HepG2 (cell line): ENCODE results near the gene PRR14. TPM values are rescaled to one million over a fixed set of nuclear protein-coding genes. Genes with fewer than 3 reads are reported as not detected.

Experiments
- IRF2 ChIP-seq: IDR thresholded peaks from 2 replicates; pipeline ENCODE4 v1.6.1; 2018; ENCODE audit warnings: missing genetic modification reagents, missing compliant biosample characterization
- KDM2A ChIP-seq: sonication (generic); formaldehyde crosslinking; IDR thresholded peaks from 2 replicates; pipeline ENCODE4 v1.4.0; 2020; ENCODE audit warnings: low read depth, missing genetic modification reagents, borderline replicate concordance
- MIER3 ChIP-seq: IDR thresholded peaks from 2 replicates; pipeline ENCODE4 v1.6.1; 2016; ENCODE audit warnings: missing compliant biosample characterization, borderline replicate concordance
- POGZ ChIP-seq: sonication (generic); formaldehyde crosslinking; IDR thresholded peaks from 2 replicates; pipeline ENCODE4 v1.4.0; 2020; ENCODE audit warnings: mild to moderate bottlenecking, missing genetic modification reagents
- RFX5 ChIP-seq: IDR thresholded peaks from 2 replicates; pipeline ENCODE4 v1.6.1; 2011; ENCODE audit warnings: low read depth, low read length, improper control_type of control experiment
- SMC3 ChIP-seq: IDR thresholded peaks from 2 replicates; pipeline ENCODE4 v1.6.1; 2011; ENCODE audit warnings: low read length, improper control_type of control experiment
- SRF ChIP-seq: IDR thresholded peaks from 2 replicates; pipeline ENCODE4 v1.6.1; 2011; ENCODE audit warnings: mild to moderate bottlenecking, low read depth, low read length, moderate library complexity
- XRCC5 ChIP-seq: fragments of 200-400 bp; formaldehyde crosslinking; optimal IDR thresholded peaks from 2 replicates; pipeline ENCODE3; 2017; ENCODE audit warnings: mild to moderate bottlenecking, low read length
- ZNF326 ChIP-seq: sonication (generic); formaldehyde crosslinking; IDR thresholded peaks from 2 replicates; pipeline ENCODE4 v1.4.0; 2020; ENCODE audit warnings: missing genetic modification reagents, borderline replicate concordance
- ZNF430 ChIP-seq: sonication (generic); formaldehyde crosslinking; IDR thresholded peaks from 2 replicates; pipeline ENCODE4 v1.9.0; 2021; ENCODE audit warnings: mild to moderate bottlenecking, missing genetic modification reagents
- ZNF441 ChIP-seq: sonication (generic); formaldehyde crosslinking; IDR thresholded peaks from 2 replicates; pipeline ENCODE4 v1.7.0; 2021; ENCODE audit warnings: missing genetic modification reagents, borderline replicate concordance
- ZNF7 ChIP-seq: IDR thresholded peaks from 2 replicates; pipeline ENCODE4 v1.6.1; 2016; ENCODE audit warnings: missing biosample characterization, missing genetic modification reagents
- polyA plus RNA-seq, 8 experiments: library from polyadenylated mRNA; depleted of rRNA in 3 of 8; stranded (reverse) in 7 of 8; unstranded in 1 of 8; fragments of >200 nt; fragmentation: Illumina TruSeq in 4 of 8; extraction: Trizol in 4 of 8; gene quantifications; 2 replicates each; pipeline versions ENCODE4 v1.2.1 to v1.2.3, GENCODE V29; 2011 to 2016; ENCODE audit warnings: low read depth in 4 of 8, missing spikeins in 1 of 8, mixed read lengths in 1 of 8; ENCODE audit not compliant: insufficient read depth in 1 of 8
- total RNA-seq, 5 experiments: library from RNA; depleted of rRNA; stranded (reverse); fragments of >200 nt; fragmentation: Illumina TruSeq; extraction: Trizol; gene quantifications; 2 replicates each; pipeline ENCODE4 v1.2.3, GENCODE V29; 2016; ENCODE audit warnings: low read depth in 1 of 5
- TF ChIP-seq, protein P1 (sequence below): sonication (generic); formaldehyde crosslinking; IDR thresholded peaks from 2 replicates; pipeline ENCODE4 v1.5.0; 2020; ENCODE audit warnings: mild to moderate bottlenecking, missing genetic modification reagents
- TF ChIP-seq, protein P2 (sequence below): sonication (generic); formaldehyde crosslinking; IDR thresholded peaks from 2 replicates; pipeline ENCODE4 v1.5.1; 2020; ENCODE audit warnings: missing genetic modification reagents, mild to moderate bottlenecking, borderline replicate concordance
- TF ChIP-seq, protein P3 (sequence below): sonication (generic); formaldehyde crosslinking; IDR thresholded peaks from 2 replicates; pipeline ENCODE4 v1.4.0; 2020; ENCODE audit warnings: missing genetic modification reagents
- TF ChIP-seq, protein P4 (sequence below): sonication (generic); formaldehyde crosslinking; IDR thresholded peaks from 2 replicates; pipeline ENCODE4 v1.5.0; 2020; ENCODE audit warnings: mild to moderate bottlenecking, missing genetic modification reagents

The PRR14 gene
- total and polyA plus RNA-seq, 2 of the 13 experiments (the other 11 are each of a cell fraction or from before 2014, with no cell fraction given) = 8.4 to 11.0 TPM

DNA sequence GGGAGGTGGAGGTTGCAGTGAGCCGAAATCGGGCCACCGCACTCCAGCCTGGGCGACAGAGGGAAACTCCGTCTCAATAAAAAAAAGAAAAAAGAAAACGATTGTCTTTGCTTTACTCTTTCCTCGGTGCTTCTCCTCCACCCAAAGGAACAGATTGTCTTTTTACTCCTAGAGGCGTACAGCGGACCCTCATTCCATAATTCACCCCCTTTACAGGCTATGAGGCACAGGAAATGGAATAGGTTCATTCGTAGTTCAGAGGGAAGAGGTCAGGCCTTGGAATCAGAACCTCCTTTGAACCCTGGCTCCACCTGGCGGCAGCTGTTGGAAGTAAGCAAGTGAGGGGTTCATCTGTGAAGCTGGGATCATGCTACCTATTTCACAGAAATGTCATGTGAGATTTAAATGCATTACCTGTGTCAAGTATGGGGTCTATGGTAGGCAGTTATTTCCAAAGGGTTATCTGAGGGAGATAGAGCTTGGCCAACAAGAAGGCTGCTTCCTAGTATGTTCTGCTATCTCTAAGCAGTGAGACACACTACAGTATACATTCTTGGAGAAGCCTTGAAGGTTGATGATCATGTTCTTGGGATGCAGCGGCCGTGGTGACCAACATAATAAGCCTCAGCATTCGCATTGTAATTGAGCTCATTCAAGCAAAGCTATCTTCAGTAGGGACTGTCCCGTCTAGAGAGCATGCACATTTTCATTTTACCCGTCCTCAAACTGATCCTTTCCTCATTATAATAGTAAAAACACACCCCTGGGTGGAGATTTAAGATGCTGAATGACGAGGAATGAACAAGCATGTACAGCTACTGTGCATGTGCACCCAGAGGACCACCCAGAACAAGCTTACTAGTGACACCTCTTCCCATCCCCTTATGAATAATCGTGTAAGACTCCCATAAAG is 21.9 kb upstream of the PRR14 start (continued):
- TF ChIP-seq ZNF326 (no peak), SRF (no peak), SMC3 (peak; percentile 93), XRCC5 (peak; percentile 88), ZNF7 (CRISPR knock-in tag) (no peak), POGZ (CRISPR knock-in tag) (peak; percentile 43; the same call in 1 of the 2 replicates), KDM2A (CRISPR knock-in tag) (0 out of 2 replicates have a peak, but pooled peaks have one; percentile 39), ZNF441 (CRISPR knock-in tag) (peak; percentile 74; the same call in 1 of the 2 replicates), ZNF430 (CRISPR knock-in tag) (no peak), MIER3 (CRISPR knock-in tag) (peak; percentile 65; the same call in 1 of the 2 replicates), IRF2 (CRISPR knock-in tag) (peak; percentile 38; the same call in 1 of the 2 replicates), RFX5 (no peak)
- TF ChIP-seq, protein P1, sequence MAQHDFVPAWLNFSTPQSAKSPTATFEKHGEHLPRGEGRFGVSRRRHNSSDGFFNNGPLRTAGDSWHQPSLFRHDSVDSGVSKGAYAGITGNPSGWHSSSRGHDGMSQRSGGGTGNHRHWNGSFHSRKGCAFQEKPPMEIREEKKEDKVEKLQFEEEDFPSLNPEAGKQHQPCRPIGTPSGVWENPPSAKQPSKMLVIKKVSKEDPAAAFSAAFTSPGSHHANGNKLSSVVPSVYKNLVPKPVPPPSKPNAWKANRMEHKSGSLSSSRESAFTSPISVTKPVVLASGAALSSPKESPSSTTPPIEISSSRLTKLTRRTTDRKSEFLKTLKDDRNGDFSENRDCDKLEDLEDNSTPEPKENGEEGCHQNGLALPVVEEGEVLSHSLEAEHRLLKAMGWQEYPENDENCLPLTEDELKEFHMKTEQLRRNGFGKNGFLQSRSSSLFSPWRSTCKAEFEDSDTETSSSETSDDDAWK (CRISPR knock-in tag) = no peak
- TF ChIP-seq, protein P2, sequence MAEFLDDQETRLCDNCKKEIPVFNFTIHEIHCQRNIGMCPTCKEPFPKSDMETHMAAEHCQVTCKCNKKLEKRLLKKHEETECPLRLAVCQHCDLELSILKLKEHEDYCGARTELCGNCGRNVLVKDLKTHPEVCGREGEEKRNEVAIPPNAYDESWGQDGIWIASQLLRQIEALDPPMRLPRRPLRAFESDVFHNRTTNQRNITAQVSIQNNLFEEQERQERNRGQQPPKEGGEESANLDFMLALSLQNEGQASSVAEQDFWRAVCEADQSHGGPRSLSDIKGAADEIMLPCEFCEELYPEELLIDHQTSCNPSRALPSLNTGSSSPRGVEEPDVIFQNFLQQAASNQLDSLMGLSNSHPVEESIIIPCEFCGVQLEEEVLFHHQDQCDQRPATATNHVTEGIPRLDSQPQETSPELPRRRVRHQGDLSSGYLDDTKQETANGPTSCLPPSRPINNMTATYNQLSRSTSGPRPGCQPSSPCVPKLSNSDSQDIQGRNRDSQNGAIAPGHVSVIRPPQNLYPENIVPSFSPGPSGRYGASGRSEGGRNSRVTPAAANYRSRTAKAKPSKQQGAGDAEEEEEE (CRISPR knock-in tag) = no peak
- TF ChIP-seq, protein P3, sequence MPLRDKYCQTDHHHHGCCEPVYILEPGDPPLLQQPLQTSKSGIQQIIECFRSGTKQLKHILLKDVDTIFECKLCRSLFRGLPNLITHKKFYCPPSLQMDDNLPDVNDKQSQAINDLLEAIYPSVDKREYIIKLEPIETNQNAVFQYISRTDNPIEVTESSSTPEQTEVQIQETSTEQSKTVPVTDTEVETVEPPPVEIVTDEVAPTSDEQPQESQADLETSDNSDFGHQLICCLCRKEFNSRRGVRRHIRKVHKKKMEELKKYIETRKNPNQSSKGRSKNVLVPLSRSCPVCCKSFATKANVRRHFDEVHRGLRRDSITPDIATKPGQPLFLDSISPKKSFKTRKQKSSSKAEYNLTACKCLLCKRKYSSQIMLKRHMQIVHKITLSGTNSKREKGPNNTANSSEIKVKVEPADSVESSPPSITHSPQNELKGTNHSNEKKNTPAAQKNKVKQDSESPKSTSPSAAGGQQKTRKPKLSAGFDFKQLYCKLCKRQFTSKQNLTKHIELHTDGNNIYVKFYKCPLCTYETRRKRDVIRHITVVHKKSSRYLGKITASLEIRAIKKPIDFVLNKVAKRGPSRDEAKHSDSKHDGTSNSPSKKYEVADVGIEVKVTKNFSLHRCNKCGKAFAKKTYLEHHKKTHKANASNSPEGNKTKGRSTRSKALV (CRISPR knock-in tag) = no peak
- TF ChIP-seq, protein P4, sequence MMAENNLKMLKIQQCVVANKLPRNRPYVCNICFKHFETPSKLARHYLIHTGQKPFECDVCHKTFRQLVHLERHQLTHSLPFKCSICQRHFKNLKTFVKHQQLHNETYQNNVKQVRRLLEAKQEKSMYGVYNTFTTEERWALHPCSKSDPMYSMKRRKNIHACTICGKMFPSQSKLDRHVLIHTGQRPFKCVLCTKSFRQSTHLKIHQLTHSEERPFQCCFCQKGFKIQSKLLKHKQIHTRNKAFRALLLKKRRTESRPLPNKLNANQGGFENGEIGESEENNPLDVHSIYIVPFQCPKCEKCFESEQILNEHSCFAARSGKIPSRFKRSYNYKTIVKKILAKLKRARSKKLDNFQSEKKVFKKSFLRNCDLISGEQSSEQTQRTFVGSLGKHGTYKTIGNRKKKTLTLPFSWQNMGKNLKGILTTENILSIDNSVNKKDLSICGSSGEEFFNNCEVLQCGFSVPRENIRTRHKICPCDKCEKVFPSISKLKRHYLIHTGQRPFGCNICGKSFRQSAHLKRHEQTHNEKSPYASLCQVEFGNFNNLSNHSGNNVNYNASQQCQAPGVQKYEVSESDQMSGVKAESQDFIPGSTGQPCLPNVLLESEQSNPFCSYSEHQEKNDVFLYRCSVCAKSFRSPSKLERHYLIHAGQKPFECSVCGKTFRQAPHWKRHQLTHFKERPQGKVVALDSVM (CRISPR knock-in tag) = 0 out of 2 replicates have a peak, but pooled peaks have one; percentile 22
